Tibial nerve (tissue), 3 donors: ENCODE results near the gene SYT3.
"Not testable (repeated sequence)": the region's sequence is repeated elsewhere in the genome, so short reads cannot be mapped to it uniquely, and the experiment has no call there.

ENCODE experiments used
- POLR2A ChIP-seq, 2 donors: fragments of 450-650 bp; IDR thresholded peaks; one replicate each; pipeline ENCODE4 v1.6.1; 2017; ENCODE audit warnings: antibody characterized with exemption in 2 of 2, mild to moderate bottlenecking in 2 of 2, moderate library complexity in 2 of 2
- TF ChIP-seq, protein P1 (sequence below), 5 experiments: fragments of 200-600 bp in 3 of 5; fragments of 450-650 bp in 2 of 5; sonication (generic) in 3 of 5; IDR thresholded peaks; one replicate each; pipeline ENCODE4 v1.5.1; 2016 to 2019; ENCODE audit warnings: antibody characterized with exemption in 5 of 5, mild to moderate bottlenecking in 3 of 5, moderate library complexity in 2 of 5

DNA sequence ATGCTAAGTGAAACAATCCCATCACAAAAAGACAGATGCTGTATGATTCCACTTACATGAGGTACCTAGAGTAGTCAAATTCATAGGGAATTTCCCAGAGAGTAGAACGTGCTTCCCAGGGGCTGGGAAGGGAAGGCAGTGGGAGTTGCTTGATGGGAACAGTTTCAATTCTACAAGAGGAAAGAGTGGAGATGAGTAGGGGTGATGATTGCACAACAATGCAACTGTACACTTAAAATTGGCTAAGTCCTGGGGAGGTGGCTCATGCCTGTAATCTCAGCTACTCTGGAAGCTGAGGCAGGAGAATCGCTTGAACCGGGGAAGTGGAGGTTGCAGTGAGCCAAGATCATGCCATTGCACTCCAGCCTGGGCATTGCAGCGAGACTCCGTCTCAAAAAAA is 21.3 kb downstream of the SYT3 start:
- TF ChIP-seq, protein P1, sequence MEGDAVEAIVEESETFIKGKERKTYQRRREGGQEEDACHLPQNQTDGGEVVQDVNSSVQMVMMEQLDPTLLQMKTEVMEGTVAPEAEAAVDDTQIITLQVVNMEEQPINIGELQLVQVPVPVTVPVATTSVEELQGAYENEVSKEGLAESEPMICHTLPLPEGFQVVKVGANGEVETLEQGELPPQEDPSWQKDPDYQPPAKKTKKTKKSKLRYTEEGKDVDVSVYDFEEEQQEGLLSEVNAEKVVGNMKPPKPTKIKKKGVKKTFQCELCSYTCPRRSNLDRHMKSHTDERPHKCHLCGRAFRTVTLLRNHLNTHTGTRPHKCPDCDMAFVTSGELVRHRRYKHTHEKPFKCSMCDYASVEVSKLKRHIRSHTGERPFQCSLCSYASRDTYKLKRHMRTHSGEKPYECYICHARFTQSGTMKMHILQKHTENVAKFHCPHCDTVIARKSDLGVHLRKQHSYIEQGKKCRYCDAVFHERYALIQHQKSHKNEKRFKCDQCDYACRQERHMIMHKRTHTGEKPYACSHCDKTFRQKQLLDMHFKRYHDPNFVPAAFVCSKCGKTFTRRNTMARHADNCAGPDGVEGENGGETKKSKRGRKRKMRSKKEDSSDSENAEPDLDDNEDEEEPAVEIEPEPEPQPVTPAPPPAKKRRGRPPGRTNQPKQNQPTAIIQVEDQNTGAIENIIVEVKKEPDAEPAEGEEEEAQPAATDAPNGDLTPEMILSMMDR (IDR thresholded peaks at IDR 0.05), result not testable (repeated sequence)
- TF ChIP-seq POLR2A (IDR thresholded peaks at IDR 0.05), result not testable (repeated sequence)
